IMR-90 (cell line): Measurements from ENCODE around the gene CDKN2B-AS1. TPM values are rescaled to one million over a fixed set of nuclear protein-coding genes. Genes with fewer than 3 reads are reported as not detected.

Experiments used
- ATAC-seq: fragments of 200-7000 bp; cut with Tn5 transposase; 2 replicates; pipeline ENCODE4 v1.9.1; 2020; ENCODE audit warnings: low read depth, mild to moderate bottlenecking, moderate library complexity
- BruUV-seq: library from RNA; stranded (reverse); fragments of 400-500 nt; replicated peaks from 2 replicates; lab custom pipeline; 2021; lab: Mats Ljungman, UMichigan
- CTCF ChIA-PET: fragments of 300-600 bp; formaldehyde crosslinking; extraction: SDS; loops from one replicate; lab custom pipeline; 2021; ENCODE audit warnings: antibody characterized with exemption; lab: Yijun Ruan, JAX
- POLR2A ChIA-PET: fragments of 300-600 bp; sonication (Branson Sonifier 250); formaldehyde crosslinking; loops from one replicate; lab custom pipeline; 2022; ENCODE audit warnings: antibody characterized with exemption; ENCODE audit not compliant: unreplicated experiment; lab: Charles Lee
- DNase-seq: peaks from one replicate; pipeline ENCODE4 v3.0.0; 2013
- H2AFZ ChIP-seq: replicated peaks from 2 replicates; pipeline ENCODE3; 2013; ENCODE audit warnings: low read length, mild to moderate bottlenecking; ENCODE audit not compliant: poor library complexity
- H2AK5ac ChIP-seq: 2 replicates; pipeline ENCODE4 v1.6.1; 2013; ENCODE audit warnings: low read depth, low read length, inconsistent platforms
- H2AK9ac ChIP-seq: replicated peaks from 2 replicates; pipeline ENCODE3; 2013; ENCODE audit warnings: mild to moderate bottlenecking, low read depth, low read length, moderate library complexity; ENCODE audit not compliant: poor library complexity
- H2BK120ac ChIP-seq: 2 replicates; pipeline ENCODE4 v1.6.1; 2013; ENCODE audit warnings: low read depth, low read length, inconsistent platforms
- H2BK15ac ChIP-seq: 3 replicates; pipeline ENCODE4 v1.6.1; 2013; ENCODE audit warnings: low read depth, low read length, inconsistent platforms
- H2BK20ac ChIP-seq: 2 replicates; pipeline ENCODE4 v1.6.1; 2013; ENCODE audit warnings: low read depth, mild to moderate bottlenecking, inconsistent platforms, low read length, moderate library complexity
- H2BK5ac ChIP-seq: 2 replicates; pipeline ENCODE4 v1.6.1; 2013; ENCODE audit warnings: mild to moderate bottlenecking, low read depth, low read length, inconsistent platforms; ENCODE audit not compliant: poor library complexity, severe bottlenecking
- H3K14ac ChIP-seq: replicated peaks from 2 replicates; pipeline ENCODE4 v1.6.1; 2013; ENCODE audit warnings: low read depth, low read length, inconsistent platforms
- H3K18ac ChIP-seq: 2 replicates; pipeline ENCODE4 v1.6.1; 2013; ENCODE audit warnings: low read depth, low read length, control low read depth
- H3K23ac ChIP-seq: 2 replicates; pipeline ENCODE4 v1.6.1; 2013; ENCODE audit warnings: low read depth, low read length, inconsistent platforms
- H3K27ac ChIP-seq: 2 replicates; pipeline ENCODE4 v1.5.1; 2013; ENCODE audit warnings: mild to moderate bottlenecking, control low read depth, low read length; ENCODE audit not compliant: insufficient read depth
- H3K27me3 ChIP-seq: 2 replicates; pipeline ENCODE4 v1.6.1; 2013; ENCODE audit warnings: low read length; ENCODE audit not compliant: control insufficient read depth, insufficient read depth
- H3K36me3 ChIP-seq: 2 replicates; pipeline ENCODE4 v1.6.1; 2013; ENCODE audit warnings: low read length, mixed read lengths; ENCODE audit not compliant: control insufficient read depth, insufficient read depth
- H3K4ac ChIP-seq: 2 replicates; pipeline ENCODE4 v1.6.1; 2013; ENCODE audit warnings: low read depth, low read length, inconsistent platforms
- H3K4me1 ChIP-seq: 2 replicates; pipeline ENCODE4 v1.6.1; 2013; ENCODE audit warnings: low read length, mixed read lengths; ENCODE audit not compliant: control insufficient read depth, insufficient read depth
- H3K4me2 ChIP-seq: 2 replicates; pipeline ENCODE4 v1.6.1; 2013; ENCODE audit warnings: low read depth, mild to moderate bottlenecking, control low read depth, low read length, moderate library complexity
- H3K4me3 ChIP-seq: 2 replicates; pipeline ENCODE4 v1.5.1; 2013; ENCODE audit warnings: low read depth, mild to moderate bottlenecking, control low read depth, low read length, moderate library complexity; ENCODE audit not compliant: insufficient read depth
- H3K56ac ChIP-seq: 2 replicates; pipeline ENCODE4 v1.6.1; 2013; ENCODE audit warnings: low read length, inconsistent platforms; ENCODE audit not compliant: insufficient read depth; ENCODE audit errors: extremely low read depth
- H3K79me1 ChIP-seq, 2 experiments: 2 replicates each; pipeline ENCODE4 v1.6.1; 2013; ENCODE audit warnings: low read length in 2 of 2, inconsistent platforms in 1 of 2, low read depth in 1 of 2
- H3K9ac ChIP-seq: 2 replicates; pipeline ENCODE4 v1.6.1; 2013; ENCODE audit warnings: low read depth, low read length, control low read depth
- H3K9me1 ChIP-seq: 2 replicates; pipeline ENCODE4 v1.6.1; 2013; ENCODE audit warnings: low read length, inconsistent platforms; ENCODE audit not compliant: insufficient read depth
- H3K9me3 ChIP-seq: 2 replicates; pipeline ENCODE4 v1.6.1; 2013; ENCODE audit warnings: low read length; ENCODE audit not compliant: control insufficient read depth, insufficient read depth
- H4K20me1 ChIP-seq: 2 replicates; pipeline ENCODE4 v1.6.1; 2013; ENCODE audit warnings: low read length, inconsistent platforms; ENCODE audit not compliant: insufficient read depth
- H4K5ac ChIP-seq: 2 replicates; pipeline ENCODE4 v1.6.1; 2013; ENCODE audit warnings: mild to moderate bottlenecking, low read depth, low read length, control low read depth
- H4K8ac ChIP-seq, 2 experiments: 2 replicates each; pipeline ENCODE4 v1.6.1; 2013; ENCODE audit warnings: low read depth in 2 of 2, low read length in 2 of 2, control low read depth in 1 of 2, inconsistent platforms in 1 of 2
- H4K91ac ChIP-seq: 2 replicates; pipeline ENCODE4 v1.6.1; 2013; ENCODE audit warnings: low read depth, low read length, inconsistent platforms; ENCODE audit not compliant: insufficient read depth
- CEBPB ChIP-seq: IDR thresholded peaks from 2 replicates; pipeline ENCODE4 v1.6.1; 2012; ENCODE audit warnings: low read depth, low read length, improper control_type of control experiment
- CHD1 ChIP-seq: IDR thresholded peaks from 2 replicates; pipeline ENCODE4 v1.6.1; 2012; ENCODE audit warnings: low read depth, low read length, improper control_type of control experiment
- ELK1 ChIP-seq: fragments of 150-350 bp; IDR thresholded peaks from 2 replicates; pipeline ENCODE4 v1.6.1; 2016; ENCODE audit warnings: low read depth, mild to moderate bottlenecking, low read length, moderate library complexity, borderline replicate concordance
- FOS ChIP-seq: fragments of 150-350 bp; IDR thresholded peaks from 2 replicates; pipeline ENCODE4 v1.6.1; 2016; ENCODE audit warnings: low read depth, low read length
- MAFK ChIP-seq: IDR thresholded peaks from 2 replicates; pipeline ENCODE4 v1.6.1; 2012; ENCODE audit warnings: low read depth, low read length, improper control_type of control experiment
- MXI1 ChIP-seq: IDR thresholded peaks from 2 replicates; pipeline ENCODE4 v1.6.1; 2012; ENCODE audit warnings: low read depth, mild to moderate bottlenecking, low read length, moderate library complexity, borderline replicate concordance
- NFE2L2 ChIP-seq: fragments of 150-350 bp; IDR thresholded peaks from 2 replicates; pipeline ENCODE4 v1.6.1; 2016; ENCODE audit warnings: low read depth, mild to moderate bottlenecking, low read length
- POLR2A ChIP-seq: IDR thresholded peaks from 2 replicates; pipeline ENCODE4 v1.6.1; 2012; ENCODE audit warnings: mild to moderate bottlenecking, low read depth, low read length
- RCOR1 ChIP-seq: IDR thresholded peaks from 2 replicates; pipeline ENCODE4 v1.6.1; 2012; ENCODE audit warnings: mild to moderate bottlenecking, low read length, improper control_type of control experiment; ENCODE audit not compliant: insufficient replicate concordance
- RFX5 ChIP-seq: IDR thresholded peaks from 2 replicates; pipeline ENCODE4 v1.8.0; 2012; ENCODE audit warnings: low read depth, mild to moderate bottlenecking, low read length, moderate library complexity
- WGBS, 2 experiments: methylation state at CpG; one replicate each; pipeline versions ENCODE4 v1.1.5 to v1.1.7; 2013; ENCODE audit warnings: missing lambda C conversion rate in 2 of 2; ENCODE audit not compliant: insufficient read length in 1 of 2; ENCODE audit errors: extremely low coverage in 2 of 2; 5-methylcytosine and 5-hydroxymethylcytosine counted together
- dilution Hi-C: fragments of 300-500 bp; cut with HindIII; formaldehyde crosslinking; loops from one replicate; pipeline ENCODE4 v1.14.3; 2018; ENCODE audit warnings: low sequenced_read_pairs; ENCODE audit not compliant: unreplicated experiment
- in situ Hi-C: fragments of 300-500 bp; cut with MboI; formaldehyde crosslinking; loops from 3 replicates; pipeline ENCODE4 v1.14.3; 2019; ENCODE audit warnings: low sequenced_read_pairs, inconsistent platforms, mixed read lengths
- intact Hi-C: fragments of 100-400 bp; cut with micrococcal nuclease; formaldehyde crosslinking; loops from 2 replicates; pipeline ENCODE4 v1.10.0; 2022
- polyA plus RNA-seq, 3 experiments: library from polyadenylated mRNA; depleted of rRNA; stranded (reverse); fragments of >200 nt; gene quantifications; 2 replicates each; pipeline ENCODE4 v1.2.3, GENCODE V29; 2012; ENCODE audit warnings: low replicate concordance in 1 of 3
- total RNA-seq: library from RNA; depleted of rRNA; stranded (reverse); fragments of >200 nt; gene quantifications from 2 replicates; pipeline ENCODE4 v1.2.3, GENCODE V29; 2012

CDKN2B-AS1 gene
- total and polyA plus RNA-seq, 2 of the 4 experiments (the other 2 are of a cell fraction) = 1.0 to 1.1 TPM

GRCh38 chr9:21966140-21966851 lies 28.3 kb upstream of the CDKN2B-AS1 start:
- no peak for TF ChIP-seq MAFK
- no peak for TF ChIP-seq ELK1
- no peak for TF ChIP-seq NFE2L2
- no peak for TF ChIP-seq FOS
- no peak for TF ChIP-seq CEBPB
- no peak for TF ChIP-seq MXI1
- TF ChIP-seq POLR2A = no peak
- no peak for TF ChIP-seq RCOR1
- no peak for TF ChIP-seq CHD1
- TF ChIP-seq RFX5 = no peak
- H2BK5ac ChIP-seq = no peak overlapping the region

More at GRCh38 chr9:21966140-21966851, 28.3 kb upstream of the CDKN2B-AS1 start:
- no TSS peak for BruUV-seq
- Histone ChIP-seq H3K4me1 (peaks cover 4% of the 10 kb centered on the region), H2BK15ac (no peak overlapping the region), H3K27me3 (peaks cover 45% of the 10 kb centered on the region), H3K9me3 (peaks cover 12% of the 10 kb centered on the region; the same call in 1 of the 2 replicates), H2AK5ac (no peak overlapping the region), H2BK120ac (no peak overlapping the region), H3K36me3 (peaks cover 11% of the 10 kb centered on the region; the same call in 1 of the 2 replicates), H3K27ac (no peak overlapping the region), H3K14ac (no peak overlapping the region), H3K4me2 (no peak overlapping the region), H2AFZ (no peak overlapping the region), H3K23ac (no peak overlapping the region), H3K4me3 (no peak overlapping the region), H4K91ac (no peak overlapping the region), H3K4ac (no peak overlapping the region), H4K8ac (no peak overlapping the region), H2AK9ac (no peak overlapping the region), H3K9me1 (no peaks in the 10 kb centered on the region), H2BK20ac (no peak overlapping the region), H4K5ac (no peak overlapping the region), H3K56ac (no peak overlapping the region), H3K9ac (no peak overlapping the region), H3K18ac (no peak overlapping the region), H4K20me1 (no peaks in the 10 kb centered on the region), H3K79me1 (no peaks in the 10 kb centered on the region)
- ChIA-PET CTCF (no interaction called here), POLR2A (no interaction called here)
- dilution Hi-C loops (no loop called here), intact Hi-C loops (loop anchor here (5.0 kb wide), 1 partner anchor 134 kb away; no protein-coding TSS in a partner anchor), in situ Hi-C loops (loop anchor here (10.0 kb wide), 1 partner anchor 151 kb away; no protein-coding TSS in a partner anchor)
- 40% methylated on average over 1 of the region's 15 CpGs; no CpG with 5 or more reads in 1 of the 2 experiments for WGBS, 2 experiments
- no peak for DNase-seq
- no peak for ATAC-seq
